ENCODE data around the gene EHD2. TPM values are rescaled to one million over a fixed set of nuclear protein-coding genes. Genes with fewer than 3 reads are reported as not detected.
"Not testable (repeated sequence)": the region's sequence is repeated elsewhere in the genome, so short reads cannot be mapped to it uniquely, and the experiment has no call there.

Gene EHD2
- total RNA-seq, 1 experiment from 2014 or later, result 9.7 TPM

DNA sequence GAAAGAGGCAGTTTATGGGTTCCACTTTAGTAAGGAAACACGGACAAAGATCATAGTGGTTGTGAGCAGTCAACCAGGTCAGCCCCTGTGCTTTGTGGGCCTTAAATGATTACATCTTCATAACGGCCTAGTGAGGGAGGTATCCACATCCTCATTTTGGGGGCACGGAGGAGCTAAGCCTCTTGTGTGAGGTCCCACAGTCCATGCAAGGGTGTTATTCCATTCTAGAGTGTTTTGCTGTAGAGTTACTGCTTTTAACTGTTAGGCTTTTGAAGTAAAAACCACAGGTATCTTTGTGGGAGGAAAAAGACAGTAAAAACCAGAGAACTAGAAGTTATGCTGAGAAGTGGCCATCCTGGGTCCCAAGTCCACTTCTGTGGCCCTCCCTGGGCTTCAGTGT, 36.1 kb downstream of the EHD2 start:
- no peak for DNase-seq (ENCODE audit: low read depth)

DNA sequence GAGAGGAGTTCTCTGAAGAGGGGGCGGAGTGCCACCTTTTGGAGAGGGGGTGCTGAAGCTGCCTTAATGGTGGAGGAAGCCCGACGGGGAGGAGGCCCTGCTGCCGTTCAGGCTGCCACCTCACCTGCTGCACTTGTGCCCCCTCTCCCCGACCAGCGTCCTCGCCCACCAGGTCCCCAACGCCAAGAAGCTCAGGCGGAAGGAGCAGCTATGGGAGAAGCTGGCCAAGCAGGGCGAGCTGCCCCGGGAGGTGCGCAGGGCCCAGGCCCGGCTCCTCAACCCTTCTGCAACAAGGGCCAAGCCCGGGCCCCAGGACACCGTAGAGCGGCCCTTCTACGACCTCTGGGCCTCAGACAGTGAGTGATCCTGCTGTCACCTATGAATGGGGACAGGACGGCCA, 37.5 kb downstream of the EHD2 start:
- no peak for DNase-seq (ENCODE audit: low read depth)

DNA sequence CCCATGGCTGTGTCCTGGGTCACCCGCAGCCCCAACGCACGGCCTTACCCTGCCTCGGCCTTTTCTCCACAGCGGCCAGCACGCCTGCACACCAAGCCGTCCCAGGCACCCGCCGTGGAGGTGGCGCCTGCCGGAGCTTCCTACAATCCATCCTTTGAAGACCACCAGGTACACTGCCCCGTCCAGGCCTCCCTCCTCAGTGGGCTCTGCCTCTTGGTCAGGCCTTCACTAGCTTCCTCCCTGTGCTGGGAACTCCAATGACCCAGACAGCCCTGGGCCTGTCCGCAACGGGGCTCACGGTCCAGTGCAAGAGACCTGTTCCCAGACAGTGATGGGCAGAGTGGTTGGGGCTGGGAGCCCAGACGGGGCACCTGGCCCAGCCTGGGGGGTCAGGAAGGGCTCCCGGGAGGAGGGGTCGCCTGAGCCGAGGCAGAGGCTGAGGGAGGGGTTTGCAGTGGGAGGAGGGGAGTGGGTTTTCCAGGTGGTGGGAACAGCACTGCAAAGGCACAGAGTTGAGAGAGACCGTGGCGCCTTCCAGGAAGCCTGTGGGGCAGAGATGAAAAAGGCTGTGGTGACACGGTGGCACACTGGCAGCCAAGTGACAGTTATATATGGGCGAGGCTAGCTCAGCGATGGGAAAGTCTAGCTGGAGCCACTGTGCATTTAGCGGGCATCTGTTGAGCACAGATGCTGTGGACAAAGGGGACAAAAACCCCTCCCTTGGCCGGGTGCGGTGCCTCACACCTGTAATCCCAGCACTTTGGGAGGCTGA, 39.4 kb downstream of the EHD2 start:
- DNase-seq (ENCODE audit: low read depth), result no peak

DNA sequence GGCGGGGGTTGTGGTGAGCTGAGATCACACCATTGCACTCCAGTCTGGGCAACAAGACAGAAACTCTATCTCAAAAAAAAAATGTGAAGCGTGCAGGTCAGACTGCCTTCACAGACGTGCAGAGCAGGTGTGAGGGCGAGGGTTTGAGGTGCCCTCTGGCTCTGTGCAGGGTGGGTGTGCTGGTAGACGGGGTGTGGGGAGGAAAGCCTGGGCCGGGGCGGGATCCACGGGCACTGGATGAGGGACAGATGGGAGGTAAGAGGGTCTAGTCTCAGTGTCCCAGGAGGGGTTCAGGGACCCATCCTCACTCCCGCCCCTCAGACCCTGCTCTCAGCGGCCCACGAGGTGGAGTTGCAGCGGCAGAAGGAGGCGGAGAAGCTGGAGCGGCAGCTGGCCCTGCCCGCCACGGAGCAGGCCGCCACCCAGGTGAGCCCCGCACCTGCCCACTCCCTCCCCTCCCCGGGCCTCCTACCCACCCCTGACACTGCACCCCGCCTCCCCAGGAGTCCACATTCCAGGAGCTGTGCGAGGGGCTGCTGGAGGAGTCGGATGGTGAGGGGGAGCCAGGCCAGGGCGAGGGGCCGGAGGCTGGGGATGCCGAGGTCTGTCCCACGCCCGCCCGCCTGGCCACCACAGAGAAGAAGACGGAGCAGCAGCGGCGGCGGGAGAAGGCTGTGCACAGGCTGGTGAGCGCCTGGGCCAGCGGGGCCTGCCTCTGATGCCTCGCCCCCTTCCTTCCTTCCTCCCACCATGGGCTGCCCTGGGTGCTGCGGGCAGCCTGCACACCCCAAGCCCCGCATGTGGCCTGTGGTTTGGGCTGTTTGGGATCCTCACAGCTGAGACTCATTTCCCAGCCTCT, 41.2 kb downstream of the EHD2 start:
- DNase-seq (ENCODE audit: low read depth), result no peak

DNA sequence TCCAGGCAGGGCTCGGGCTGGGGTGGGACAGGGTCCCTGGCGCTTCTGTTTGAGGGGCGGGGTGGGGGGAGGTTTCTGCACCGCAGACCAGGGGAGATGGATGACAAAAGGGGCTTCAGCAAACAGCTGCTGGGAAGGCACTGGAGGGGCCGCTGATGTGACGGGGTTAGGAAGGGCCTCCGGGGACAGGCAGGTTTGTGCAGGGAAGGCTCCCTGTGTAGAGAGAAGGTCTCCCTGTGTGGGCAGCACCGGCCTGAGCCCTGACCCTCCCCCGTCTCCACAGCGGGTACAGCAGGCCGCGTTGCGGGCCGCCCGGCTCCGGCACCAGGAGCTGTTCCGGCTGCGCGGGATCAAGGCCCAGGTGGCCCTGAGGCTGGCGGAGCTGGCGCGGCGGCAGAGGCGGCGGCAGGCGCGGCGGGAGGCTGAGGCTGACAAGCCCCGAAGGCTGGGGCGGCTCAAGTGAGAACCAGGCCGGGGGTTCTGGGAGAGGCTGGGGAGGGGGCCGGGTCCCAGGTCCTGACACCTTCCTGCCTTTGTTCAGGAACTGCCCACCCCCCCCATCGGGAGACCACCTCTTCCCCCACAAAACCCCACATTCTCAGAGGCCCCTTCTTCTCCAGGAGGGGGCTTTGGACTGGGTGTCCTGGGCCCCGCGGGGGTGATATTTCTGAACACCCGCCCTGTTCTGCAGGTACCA, 42.0 kb downstream of the EHD2 start:
- DNase-seq (ENCODE audit: low read depth), result no peak

DNA sequence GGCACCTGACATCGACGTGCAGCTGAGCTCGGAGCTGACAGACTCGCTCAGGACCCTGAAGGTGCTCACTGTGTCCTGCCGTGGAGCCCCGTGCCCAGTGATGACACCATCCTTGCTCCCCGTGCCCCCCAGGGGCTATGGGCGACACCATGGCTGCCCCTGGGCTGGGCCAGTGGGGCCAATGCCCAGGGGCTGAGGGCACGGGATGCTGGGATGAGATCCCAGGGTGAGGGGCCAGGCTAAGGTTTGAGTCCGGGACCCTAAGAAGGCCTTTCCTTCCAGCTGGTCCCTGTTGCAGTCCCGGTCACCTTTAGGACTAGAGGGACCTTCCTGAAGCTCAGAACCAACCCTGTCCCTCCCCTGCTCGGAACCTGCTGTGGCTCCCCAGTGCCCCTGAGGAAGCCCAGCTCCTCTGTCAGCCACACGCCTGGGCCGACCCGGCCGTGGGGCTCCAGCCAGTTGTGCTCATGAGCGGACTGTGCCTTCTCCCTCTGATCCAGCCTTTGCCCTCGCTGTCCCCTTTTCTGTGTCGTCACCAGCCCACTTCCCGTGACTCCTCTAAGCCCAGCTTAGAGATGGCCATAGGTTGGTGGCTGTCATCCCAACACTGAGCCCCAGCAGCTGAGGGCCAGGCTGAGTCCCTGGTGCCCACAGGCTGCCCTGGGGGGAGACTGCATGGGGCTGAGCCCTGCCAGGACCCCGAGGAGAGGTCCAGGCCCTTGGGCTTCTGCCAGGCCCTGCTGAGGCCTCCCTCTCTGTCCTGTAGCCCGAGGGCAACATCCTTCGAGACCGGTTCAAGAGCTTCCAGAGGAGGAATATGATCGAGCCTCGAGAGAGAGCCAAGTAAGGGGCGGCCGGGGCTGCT, 42.8 kb downstream of the EHD2 start:
- no peak for DNase-seq (ENCODE audit: low read depth)

DNA sequence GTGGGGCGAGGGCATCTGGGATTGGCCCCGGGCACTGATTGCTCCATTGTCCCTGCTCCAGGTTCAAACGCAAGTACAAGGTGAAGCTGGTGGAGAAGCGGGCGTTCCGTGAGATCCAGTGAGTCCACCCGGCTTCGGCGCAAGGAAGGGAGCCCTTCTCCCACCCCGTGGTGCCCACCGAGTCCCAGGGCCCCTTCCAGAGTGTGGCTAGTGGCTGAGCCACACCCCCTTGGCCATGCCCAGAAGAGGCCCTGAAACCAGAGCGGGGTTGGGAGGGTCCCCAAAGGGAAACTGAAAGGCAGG, 43.4 kb downstream of the EHD2 start:
- no peak for DNase-seq (ENCODE audit: low read depth)

DNA sequence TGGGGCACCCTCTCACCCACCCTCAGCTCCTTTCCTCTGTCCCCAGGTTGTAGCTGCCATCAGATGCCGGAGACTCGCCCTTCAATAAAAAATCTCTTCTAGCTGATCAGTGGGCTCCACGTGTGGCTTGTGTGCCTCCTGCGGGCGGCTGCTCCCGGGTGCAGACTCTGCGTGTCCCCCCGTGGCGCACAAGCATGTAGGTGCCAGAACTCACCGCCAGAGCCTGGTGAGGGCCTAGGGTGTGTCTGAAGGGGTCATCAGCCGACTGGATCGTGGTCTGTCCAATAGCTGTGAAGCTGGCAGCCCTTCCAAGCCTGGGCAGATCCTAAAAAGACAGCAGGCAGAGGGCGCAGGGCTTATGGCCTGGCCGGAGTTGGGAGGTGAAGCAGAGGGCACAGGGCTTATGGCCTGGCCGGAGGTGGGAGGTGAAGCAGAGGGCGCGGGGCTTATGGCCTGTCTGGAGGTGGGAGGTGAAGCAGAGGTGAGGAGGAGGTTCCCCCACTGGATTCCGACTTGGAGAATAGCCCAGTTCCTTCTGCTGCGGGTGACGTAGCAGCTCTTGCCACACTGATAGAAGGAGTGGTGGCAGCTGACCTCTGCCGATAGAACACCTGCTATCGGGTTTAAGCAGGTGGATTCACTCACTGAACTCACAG, 43.9 kb downstream of the EHD2 start:
- no peak for DNase-seq (ENCODE audit: low read depth)

DNA sequence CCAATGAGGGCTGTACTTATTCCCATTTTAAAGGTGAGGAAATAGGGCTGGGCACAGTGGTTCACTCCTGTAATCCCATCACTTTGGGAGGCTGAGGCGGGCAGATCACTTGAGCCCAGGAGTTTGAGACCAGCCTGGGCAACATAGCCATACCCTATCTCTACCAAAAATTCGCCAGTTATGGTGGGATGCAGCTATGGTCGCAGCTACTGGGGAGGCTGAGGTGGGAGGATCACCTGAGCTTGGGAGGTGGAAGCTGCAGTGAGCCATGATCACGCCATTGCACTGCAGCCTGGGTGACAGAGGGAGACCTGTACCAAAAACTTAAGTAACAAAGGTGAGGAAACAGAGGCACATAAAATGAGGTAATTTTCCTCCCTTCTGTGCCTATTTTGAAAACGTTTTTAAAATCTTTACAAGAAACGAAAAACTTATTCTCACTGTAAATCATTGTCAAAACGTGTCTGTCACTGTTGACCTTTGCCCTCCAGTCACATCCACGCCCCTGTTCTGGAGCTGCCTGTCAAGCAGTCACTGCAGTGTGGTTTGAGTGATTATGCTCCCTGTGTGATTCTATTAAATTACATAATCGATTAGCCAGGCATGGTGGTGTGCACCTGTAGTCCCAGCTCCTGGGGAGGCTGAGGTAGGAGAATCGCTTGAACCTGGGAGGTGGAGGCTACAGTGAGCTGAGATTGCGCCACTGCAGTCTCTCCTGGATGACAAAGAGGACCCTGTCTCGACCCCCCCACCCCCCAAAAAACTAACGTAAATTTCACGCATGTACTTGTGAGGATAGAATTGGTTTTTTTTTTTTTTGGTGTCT, 44.6 kb downstream of the EHD2 start:
- no peak for DNase-seq (ENCODE audit: low read depth)

DNA sequence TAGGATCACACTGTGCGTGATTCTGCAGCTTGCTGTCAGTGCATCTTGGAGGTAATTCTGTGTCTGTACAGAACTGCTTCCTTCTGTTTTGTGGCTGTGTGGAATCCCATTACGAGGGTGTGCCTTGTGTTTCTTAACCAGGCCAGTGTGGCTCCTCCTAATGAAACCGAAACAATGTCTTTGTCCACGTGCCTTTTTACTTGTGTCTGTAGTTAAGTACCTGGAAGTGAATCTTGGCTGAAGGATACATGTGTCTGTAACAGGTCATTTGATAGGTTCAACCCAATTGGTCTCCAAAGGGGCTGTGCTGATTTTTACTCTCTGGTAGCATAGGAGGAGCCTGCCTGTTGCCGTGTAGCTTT, 45.2 kb downstream of the EHD2 start:
- no peak for DNase-seq (ENCODE audit: low read depth)

DNA sequence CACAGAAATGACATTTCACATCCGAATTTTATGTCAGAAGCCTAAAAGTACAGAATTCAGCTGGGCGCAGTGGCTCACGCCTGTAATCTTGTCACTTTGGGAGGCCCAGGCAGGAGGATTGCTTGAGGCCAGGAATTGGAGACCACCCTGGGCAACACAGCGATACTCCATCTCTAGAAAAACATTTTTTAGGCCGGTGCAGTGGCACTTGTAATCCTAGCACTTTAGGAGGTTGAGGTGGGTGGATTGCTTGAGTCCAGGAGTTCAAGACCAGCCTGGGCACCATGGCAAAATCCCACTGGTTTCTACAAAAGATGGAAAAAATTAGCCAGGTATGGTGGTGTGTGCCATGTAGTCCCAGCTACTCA, 47.4 kb downstream of the EHD2 start:
- no peak for DNase-seq (ENCODE audit: low read depth)

DNA sequence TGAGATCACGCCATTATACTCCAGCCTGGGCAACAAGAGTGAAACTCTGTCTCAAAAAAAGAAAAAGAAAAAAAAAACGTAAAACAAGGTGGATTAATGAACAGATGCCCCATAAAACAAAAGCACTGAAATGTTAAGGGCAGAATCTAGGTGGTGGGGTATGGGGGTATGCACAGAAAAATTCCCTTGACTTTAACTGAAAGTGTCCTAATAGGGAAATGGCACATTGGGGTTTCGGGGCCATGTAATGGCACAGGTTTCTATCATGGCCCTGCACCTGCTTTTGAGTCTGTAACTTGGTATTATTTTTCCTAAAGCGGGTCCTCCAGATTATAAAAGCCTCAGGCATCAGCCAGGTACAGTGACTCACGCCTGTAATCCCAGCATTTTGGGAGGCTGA, 48.3 kb downstream of the EHD2 start:
- no peak for DNase-seq (ENCODE audit: low read depth)

DNA sequence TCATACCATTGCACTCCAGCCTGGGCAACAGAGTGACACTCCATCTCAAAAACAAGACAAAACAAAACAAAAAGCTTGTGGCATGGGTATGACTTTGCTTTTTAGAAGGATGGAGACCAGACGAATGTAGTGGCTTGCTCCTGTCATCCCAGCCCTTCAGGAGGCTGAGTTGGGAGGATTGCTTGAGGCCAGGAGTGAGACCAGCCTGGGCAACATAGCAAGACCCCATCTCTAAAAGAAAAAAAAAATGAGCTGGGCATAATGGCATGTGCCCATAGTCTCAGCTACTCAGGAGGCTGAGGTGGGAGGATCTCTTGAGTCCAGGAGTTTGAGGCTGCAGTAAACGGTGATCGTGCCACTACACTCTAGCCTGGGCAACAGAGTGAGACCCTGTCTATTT, 48.9 kb downstream of the EHD2 start:
- DNase-seq (ENCODE audit: low read depth), result no peak

DNA sequence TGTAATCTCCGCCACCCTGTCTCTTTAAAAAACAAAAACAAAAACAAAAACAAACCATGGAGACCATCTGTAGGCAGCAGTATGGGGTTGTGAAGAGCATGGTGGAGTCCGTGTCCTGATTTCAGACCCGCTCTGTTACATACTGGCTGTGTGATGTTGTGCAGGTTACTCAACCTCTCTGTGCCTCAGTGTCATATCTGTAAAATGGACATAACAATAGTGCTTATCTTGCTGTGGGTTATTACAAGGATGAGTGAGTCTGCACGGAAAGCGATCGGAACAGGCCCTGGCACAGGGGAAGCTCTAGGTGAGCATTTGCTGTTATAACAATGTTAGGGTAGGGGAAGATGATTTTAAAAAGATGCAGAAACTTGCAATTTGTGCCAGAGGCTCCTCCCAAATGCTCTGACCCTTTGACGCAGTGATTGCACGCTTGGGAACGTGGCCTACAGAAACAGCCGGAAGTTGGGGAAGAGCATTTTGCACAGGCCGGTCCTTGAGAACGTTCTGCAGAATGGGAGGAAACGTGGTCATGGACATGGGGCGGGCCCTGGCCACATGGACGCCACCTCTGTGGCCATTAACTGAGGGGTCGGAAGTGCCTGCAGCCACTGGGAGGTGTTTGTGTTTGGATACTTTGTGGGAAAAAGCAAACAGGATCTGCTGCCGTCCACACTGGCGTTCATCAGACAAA, 49.5 kb downstream of the EHD2 start:
- no peak for DNase-seq (ENCODE audit: low read depth)

DNA sequence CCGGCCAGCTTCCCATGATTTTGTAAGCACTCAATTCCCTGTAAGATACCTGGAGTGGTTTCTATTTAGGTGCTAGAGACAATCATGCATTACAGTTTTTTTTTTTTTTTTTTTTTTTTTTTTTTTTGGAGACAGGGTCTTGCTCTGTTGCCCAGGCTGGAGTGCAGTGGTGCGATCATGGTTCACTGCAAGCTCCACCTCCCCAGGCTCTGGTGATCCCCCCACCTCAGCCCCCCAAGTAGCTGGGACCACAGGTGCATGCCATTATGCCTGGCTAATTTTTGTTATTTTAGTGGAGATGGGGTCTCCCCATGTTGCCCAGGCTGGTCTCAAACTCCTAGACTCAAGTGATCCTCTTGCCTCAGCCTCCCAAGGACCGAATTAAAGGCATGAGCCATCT, 51.5 kb downstream of the EHD2 start:
- DNase-seq (ENCODE audit: low read depth), result not testable (repeated sequence)

DNA sequence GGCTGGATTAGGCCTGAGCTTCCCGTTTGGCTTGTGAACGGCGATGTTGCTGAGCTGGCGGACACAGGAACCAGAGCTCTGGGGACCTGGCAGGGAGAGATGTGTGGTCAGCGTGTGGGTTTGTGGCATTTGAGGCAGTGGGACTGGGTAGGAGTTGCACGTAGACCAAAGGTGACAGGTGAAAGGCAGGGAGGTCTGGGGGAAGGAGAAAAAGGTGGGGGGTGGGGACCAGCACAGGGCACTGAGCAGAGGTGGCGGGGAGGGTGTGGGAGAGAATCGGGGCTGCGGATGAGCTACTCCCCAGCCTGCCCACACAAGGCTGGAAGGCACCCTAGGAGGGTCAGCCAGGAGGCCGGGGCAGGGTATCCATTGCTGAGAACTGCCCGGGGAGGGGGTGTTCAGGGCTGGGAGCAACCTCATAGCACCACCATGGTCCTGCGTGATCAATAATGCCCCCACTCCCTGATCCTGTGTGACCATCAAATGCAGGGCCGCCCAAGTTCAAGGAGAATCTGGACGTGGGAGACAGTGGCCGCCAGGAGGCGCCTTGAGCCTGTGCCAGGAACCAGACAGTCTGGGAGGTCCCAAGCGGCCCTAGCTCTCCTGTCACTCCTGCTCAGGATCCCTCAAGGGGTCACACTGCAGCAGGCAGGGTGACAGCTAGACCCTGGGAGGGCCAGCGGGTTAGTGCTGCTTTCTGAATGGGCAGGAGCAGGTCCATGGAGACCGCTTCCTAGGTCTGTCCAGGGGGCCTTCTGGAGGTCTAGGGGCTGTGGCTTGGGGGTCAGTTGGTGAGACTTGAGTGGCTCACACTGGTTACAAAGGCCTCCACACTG, 52.5 kb downstream of the EHD2 start:
- peak; percentile 71 for DNase-seq (ENCODE audit: low read depth)

DNA sequence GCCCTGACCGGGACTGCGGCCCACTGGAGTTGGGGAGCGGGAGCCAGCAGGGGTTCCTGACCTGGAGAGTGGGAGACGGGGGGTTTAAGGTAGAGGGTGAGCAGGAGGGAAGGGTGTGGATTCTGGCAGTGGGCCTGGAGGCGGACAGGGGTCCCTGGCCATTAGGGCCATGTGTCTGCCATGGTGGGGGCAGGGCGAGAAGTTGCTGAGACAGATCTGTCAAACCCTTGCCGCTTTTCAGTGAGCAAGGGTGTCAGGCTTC, 53.1 kb downstream of the EHD2 start:
- DNase-seq (ENCODE audit: low read depth), result no peak

DNA sequence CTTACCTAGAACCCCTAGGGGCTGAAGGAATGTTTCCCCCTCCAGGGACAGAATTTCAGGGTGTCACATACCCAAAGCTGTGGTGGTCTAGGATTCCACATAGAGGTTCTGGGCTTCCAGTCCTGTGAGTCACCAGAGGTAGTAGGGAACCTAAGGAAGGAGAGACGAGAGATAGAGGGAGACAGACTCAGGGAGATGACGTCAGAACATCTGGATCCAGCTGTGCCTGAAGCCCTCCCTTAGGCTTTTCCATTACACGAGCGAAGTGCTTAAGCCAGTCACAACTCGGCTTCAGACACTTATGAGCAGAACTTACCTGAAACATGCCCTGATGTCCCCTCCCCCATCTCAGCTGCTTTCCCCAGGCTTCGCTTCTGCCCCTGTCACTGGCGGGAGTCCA, 53.4 kb downstream of the EHD2 start:
- peak; percentile 41 for DNase-seq (ENCODE audit: low read depth)

DNA sequence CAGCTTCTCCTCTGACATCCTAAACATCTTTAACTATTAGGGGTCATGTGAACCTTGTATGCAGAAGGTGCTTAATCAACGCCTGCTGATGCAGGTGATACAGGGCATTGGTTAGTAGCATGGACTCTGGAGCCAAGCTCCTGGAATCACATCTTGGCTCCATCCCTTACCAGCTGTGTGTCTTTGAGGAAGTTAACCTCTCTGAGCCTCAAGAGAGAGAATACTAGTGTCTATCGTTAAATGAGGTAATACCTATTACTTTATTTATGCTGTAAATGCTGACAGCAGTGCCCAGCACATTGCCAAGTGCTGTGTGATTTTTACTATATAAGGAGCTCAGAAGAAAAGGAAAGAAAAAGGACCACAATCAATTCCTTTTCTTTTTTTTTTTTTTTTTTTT, 54.1 kb downstream of the EHD2 start:
- no peak for DNase-seq (ENCODE audit: low read depth)

All from Daoy (cell line).